ENCODE results near the gene PIK3R6. TPM values are rescaled to one million over a fixed set of nuclear protein-coding genes. Genes with fewer than 3 reads are reported as not detected.

PIK3R6 gene
- total and polyA plus RNA-seq, 10 of the 15 experiments (the other 5 are each of a cell fraction or from before 2014, with no cell fraction given): 6.7 to 146 (median 68.2) TPM

GRCh38 chr17:8851600-8851999 is 15.9 kb downstream of the PIK3R6 start (continued):
- TF ChIP-seq NFIC (IDR thresholded peaks at IDR 0.05; ENCODE audit: low read depth, low read length): peak; percentile 74
- peak; percentile 67 for TF ChIP-seq JUNB (IDR thresholded peaks at IDR 0.05)
- peak; percentile 83 for TF ChIP-seq SPI1 (IDR thresholded peaks at IDR 0.05; ENCODE audit: borderline replicate concordance, insufficient read depth, low read depth, low read length)

GRCh38 chr17:8849311-8850041 is 18.0 kb downstream of the PIK3R6 start:
- 56% methylated on average over 4 of the region's 4 CpGs for WGBS (ENCODE audit: insufficient coverage, insufficient replicate concordance, low lambda C conversion rate, missing lambda C conversion rate)
- Histone ChIP-seq H2AFZ (ENCODE audit: control insufficient read depth, low read depth, low read length) (no peak overlapping the region), H3K9me3 (replicated peaks; ENCODE audit: control insufficient read depth, insufficient read depth, low read length) (peaks cover 7% of the 10 kb centered on the region; the same call in 2 of the 3 replicates), H3K36me3 (ENCODE audit: control insufficient read depth in 2 of 2, insufficient read depth in 2 of 2, low read length in 1 of 2) (peaks cover 24 to 57% of the 10 kb centered on the region in 2 experiments), H3K27ac (ENCODE audit: control insufficient read depth, insufficient read depth) (peak overlapping the region; percentile 83), H3K4me3 (no peak overlapping the region), H3K4me1 (ENCODE audit: control insufficient read depth, insufficient read depth, low read length) (peaks cover 54% of the 10 kb centered on the region), H3K4me2 (ENCODE audit: control insufficient read depth, insufficient read depth) (no peak overlapping the region), H3K27me3 (replicated peaks in 1 of 2; ENCODE audit: control insufficient read depth in 2 of 2, insufficient read depth in 2 of 2, low read length in 1 of 2) (no peaks in the 10 kb centered on the region), H3K79me2 (ENCODE audit: control insufficient read depth, insufficient read depth, low read length) (peaks cover 68% of the 10 kb centered on the region), H4K20me1 (ENCODE audit: control insufficient read depth, insufficient read depth) (no peaks in the 10 kb centered on the region), H3K9ac (ENCODE audit: control insufficient read depth, insufficient read depth, low read length) (no peak overlapping the region)
- intact Hi-C loops (cut with micrococcal nuclease; ENCODE audit: unreplicated experiment) (no loop called here), in situ Hi-C loops (cut with MboI) (no loop called here)
- BruUV-seq (replicated peaks): no TSS peak
- ChIA-PET POLR2A (interaction anchor here (0.6 to 3.2 kb wide), 16 partner anchors 9 to 116 kb away, joined by 3 to 35 read pairs (median 5); partner anchors contain the start of genes PIK3R5 and PIK3R6), RAD21 (ENCODE audit: unreplicated experiment) (interaction anchor here (0.8 to 4.3 kb wide), 13 partner anchors 8 to 110 kb away, joined by 3 to 26 read pairs (median 7); partner anchors contain the start of gene PIK3R6), SMC1A (ENCODE audit: uncharacterized antibody, unreplicated experiment) (interaction anchor here (0.7 to 3.1 kb wide), 17 partner anchors 8 to 439 kb away, joined by 3 to 28 read pairs (median 5); partner anchors contain the start of gene PIK3R6), CTCF (interaction anchor here (0.8 to 3.7 kb wide), 12 partner anchors 13 to 680 kb away, joined by 3 to 22 read pairs (median 4); no protein-coding TSS in a partner anchor)
- DNase-seq (ENCODE audit: low read depth, low spot score) (no peak), FAIRE-seq (no peak), ATAC-seq (peak; percentile 66)
- peak; percentile 77 for TF ChIP-seq RELB (IDR thresholded peaks at IDR 0.05; ENCODE audit: low read depth)
- TF ChIP-seq MTA2 (IDR thresholded peaks at IDR 0.05; ENCODE audit: low read depth): peak; percentile 91
- no peak for TF ChIP-seq CEBPZ (IDR thresholded peaks at IDR 0.05; ENCODE audit: low read depth, low read length)
- TF ChIP-seq SMARCA5 (IDR thresholded peaks at IDR 0.05): 0 out of 2 replicates have a peak, but pooled peaks have one; percentile 11
- TF ChIP-seq IKZF2 (IDR thresholded peaks at IDR 0.05): peak; percentile 90 to 94
- TF ChIP-seq NFYA (IDR thresholded peaks at IDR 0.05; ENCODE audit: borderline replicate concordance, low read depth, low read length): no peak
- peak; percentile 73 for TF ChIP-seq RUNX3 (IDR thresholded peaks at IDR 0.05; ENCODE audit: low read length)
- TF ChIP-seq NBN (IDR thresholded peaks at IDR 0.05): peak; percentile 61; the same call in 1 of the 2 replicates
- TF ChIP-seq MXI1 (IDR thresholded peaks at IDR 0.05; ENCODE audit: low read depth, low read length): no peak
- TF ChIP-seq MYB (IDR thresholded peaks at IDR 0.05; ENCODE audit: borderline replicate concordance, low read depth, low read length): no peak
- 0 out of 2 replicates have a peak, but pooled peaks have one; percentile 18 for TF ChIP-seq NFIC (IDR thresholded peaks at IDR 0.05; ENCODE audit: low read depth, low read length)
- no peak for TF ChIP-seq TBL1XR1 (IDR thresholded peaks at IDR 0.05; ENCODE audit: low read depth, low read length)
- TF ChIP-seq DPF2 (IDR thresholded peaks at IDR 0.05): peak; percentile 79
- TF ChIP-seq SMAD1 (IDR thresholded peaks at IDR 0.05; ENCODE audit: low read depth, partially characterized antibody): no peak
- no peak for TF ChIP-seq STAT3 (IDR thresholded peaks at IDR 0.05; ENCODE audit: low read depth, low read length)
- TF ChIP-seq NR2F1 (conservative IDR thresholded peaks at IDR 0.05): peak; percentile 43; the same call in 1 of the 2 replicates

All from GM12878 (cell line).